Daoy (cell line): ENCODE measurements around the gene KIAA1958. TPM values are rescaled to one million over a fixed set of nuclear protein-coding genes. Genes with fewer than 3 reads are reported as not detected.
A peak's percentile ranks its signal among the peaks of the same experiment; 100 is the strongest.

Source experiments
- DNase-seq: peaks from one replicate; pipeline ENCODE4 v3.0.0-alpha.2; 2015; ENCODE audit warnings: low read depth
- total RNA-seq: library from RNA; depleted of rRNA; stranded (reverse); fragments of >200 nt; shearing (Covaris generic); gene quantifications from 2 replicates; pipeline ENCODE4 v1.2.3, GENCODE V29; 2014; rRNA removed

The KIAA1958 gene, protein sequence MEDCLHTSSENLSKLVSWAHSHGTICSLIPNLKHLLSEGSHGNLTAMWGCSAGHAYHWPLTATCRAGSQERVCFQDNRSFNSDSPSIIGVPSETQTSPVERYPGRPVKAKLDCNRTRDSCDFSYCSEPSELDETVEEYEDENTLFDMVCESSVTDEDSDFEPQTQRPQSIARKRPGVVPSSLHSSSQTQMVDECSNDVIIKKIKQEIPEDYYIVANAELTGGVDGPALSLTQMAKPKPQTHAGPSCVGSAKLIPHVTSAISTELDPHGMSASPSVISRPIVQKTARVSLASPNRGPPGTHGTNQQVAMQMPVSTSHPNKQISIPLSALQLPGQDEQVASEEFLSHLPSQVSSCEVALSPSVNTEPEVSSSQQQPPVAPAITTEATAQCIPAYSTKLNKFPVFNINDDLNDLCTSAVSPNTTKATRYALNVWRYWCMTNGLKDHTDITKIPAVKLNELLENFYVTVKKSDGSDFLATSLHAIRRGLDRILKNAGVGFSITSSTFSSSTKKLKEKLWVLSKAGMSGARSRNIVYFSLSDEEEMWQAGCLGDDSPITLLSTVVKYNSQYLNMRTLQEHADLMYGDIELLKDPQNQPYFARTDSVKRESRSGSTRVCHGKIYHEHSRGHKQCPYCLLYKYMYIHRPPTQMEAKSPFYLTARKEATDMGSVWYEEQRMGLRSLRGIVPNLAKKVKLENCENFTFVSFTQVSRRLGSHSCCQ
- 4.4 TPM in 2 replicates for total RNA-seq

DNA sequence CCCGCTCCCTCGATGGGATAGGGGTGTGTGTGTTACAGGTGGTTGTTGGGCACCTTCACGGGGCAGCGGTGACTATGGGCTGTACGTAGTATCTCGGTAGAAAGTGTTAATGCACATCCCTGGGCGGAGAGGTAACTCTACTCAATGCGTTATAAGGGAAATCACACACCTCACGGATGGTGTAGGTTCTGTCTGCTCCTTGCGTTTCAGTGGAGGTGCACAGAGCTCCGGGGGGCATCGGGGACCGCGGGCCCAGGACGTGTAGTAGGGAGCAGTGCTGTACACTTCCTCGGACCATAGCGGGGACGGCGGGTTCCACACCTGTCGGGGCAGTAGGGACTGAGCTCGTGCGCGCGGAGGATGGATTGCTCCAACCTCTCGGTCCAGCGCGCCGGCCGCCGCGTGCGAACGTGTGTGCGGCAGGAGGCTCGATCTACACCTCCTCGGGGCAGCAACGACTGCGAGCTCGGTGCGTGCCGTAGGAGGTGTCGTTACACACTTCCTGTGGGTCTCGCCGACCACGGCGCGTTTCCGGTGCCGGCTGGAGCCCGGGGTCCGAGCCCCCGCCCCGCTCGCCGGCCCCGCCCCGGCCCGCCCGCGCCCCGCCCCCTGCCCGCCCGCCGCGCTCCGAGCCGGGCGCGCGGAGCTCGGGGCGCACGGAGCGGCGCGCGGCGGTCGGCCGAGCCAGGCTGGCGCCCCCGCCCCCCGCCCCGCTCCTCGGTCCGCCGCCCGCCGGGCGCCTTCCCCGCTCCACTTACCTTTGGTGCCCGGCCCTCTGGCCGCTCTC lies at the start of gene KIAA1958:
Gene KIAA1958 (plus strand): TSS at position 607 of the 787 bp plus-strand sequence. CDS start 87,254 bp downstream, outside the sequence.
- peak; percentile 95 for DNase-seq

DNA sequence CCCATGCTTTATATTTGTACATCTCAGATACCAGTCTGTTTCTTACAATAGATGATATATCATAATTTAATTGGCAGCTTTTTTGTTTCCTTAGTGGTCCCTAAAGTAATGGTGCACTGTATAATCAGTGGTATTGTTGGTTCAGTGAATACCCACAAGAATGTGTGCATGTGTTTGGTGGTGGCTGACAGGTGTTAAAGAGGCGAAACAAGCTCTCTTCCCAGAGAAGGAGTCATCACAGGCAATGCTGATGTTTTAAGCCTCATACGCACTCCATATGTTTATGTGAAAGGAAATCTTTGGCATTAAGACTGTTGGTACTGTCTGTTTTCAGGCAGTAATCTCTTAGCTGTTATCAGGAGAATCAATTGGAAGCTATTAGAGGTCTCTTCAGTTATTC lies 49.2 kb upstream of the KIAA1958 start:
- DNase-seq, result no peak

DNA sequence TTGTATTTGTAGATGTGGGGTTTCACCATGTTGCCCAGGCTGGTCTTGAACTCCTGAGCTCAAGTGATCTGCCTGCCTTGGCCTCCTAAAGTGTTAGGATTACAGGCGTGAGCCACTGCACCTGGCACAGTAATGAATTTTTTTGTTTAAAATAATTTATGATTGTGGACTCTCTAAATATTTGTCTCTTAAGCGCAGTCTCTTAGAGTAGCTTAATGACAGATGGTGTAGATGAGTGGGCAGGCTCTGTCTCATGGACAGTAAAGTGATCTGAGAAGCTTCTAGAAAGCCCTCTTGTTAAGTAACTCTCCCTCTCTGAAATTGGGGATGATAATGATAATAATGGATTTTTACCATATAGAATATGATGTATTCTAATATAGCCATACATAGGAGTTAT lies 47.5 kb upstream of the KIAA1958 start:
- no peak for DNase-seq

DNA sequence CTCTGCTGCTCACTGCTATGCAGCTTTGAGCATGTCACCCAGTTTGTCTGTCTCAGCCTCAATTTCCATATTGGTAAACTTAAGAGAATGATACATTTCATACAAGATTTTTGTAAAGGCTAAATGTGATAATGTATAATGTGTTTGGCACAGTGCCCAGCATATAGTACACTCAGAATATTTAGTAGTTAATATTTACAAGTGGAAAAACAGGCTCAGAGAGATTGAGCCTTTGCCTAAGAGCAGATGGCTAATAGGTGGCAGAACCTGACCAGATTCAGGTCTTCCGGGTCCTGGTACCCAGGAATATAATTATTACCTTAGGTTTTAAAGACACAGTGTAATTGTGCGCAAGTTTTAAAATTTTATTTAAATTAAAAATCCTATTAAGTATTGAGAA lies 46.8 kb upstream of the KIAA1958 start:
- no peak for DNase-seq

DNA sequence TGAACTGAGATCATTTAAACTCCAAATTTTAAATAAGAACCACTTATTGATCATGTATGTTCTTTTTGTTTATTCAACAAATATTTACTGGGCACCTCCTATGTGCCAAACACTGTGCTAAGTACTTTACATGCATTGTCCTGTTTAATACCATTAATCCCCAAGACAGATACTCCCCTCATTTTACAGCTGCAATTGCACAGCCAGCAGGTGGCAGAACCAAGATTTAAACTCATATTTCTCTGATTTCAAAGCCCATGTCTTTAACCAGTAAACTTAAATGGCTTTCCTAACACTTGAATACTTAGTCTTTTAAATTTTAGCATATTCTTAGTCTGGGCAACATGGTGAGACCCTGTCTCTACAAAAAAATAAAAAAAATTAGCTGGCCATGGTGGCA lies 43.4 kb upstream of the KIAA1958 start:
- no peak for DNase-seq

DNA sequence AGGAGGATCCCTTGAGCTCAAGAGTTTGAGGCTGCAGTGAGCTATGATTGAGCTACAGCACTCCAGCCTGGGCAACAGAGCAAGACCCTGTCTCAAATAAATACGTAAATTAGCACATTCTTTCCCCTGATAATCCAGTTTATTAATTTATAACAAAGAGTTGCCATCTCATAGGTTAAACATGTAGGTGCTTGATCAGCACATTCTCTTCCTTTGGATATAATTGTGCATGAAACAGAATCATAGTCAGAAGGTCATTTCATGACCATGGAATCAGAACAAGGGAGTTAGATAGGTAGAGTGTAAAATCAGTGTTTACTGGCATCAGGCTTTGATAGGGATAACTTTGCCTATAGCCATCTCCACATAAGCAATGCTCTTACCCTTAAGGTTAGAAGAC lies 43.0 kb upstream of the KIAA1958 start:
- no peak for DNase-seq

DNA sequence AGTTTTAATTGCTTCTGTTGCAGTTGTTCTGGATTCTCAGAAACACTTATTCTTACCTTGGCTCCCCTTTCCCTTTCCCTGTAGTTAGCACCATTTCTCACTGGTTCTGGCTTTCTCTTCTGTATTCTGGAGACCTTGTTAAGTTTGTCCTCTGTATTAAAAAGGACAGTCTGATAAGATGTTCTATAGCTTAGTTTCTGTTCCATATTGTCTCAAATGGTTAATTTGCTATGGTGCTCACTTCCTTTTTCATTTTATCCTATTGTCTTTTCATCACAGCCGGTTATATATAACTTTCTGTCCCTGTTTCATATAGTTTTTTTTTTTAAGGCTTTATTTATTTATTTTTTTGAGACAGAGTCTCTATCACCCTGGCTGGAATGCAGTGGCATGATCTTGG lies 41.4 kb upstream of the KIAA1958 start:
- DNase-seq, result no peak

DNA sequence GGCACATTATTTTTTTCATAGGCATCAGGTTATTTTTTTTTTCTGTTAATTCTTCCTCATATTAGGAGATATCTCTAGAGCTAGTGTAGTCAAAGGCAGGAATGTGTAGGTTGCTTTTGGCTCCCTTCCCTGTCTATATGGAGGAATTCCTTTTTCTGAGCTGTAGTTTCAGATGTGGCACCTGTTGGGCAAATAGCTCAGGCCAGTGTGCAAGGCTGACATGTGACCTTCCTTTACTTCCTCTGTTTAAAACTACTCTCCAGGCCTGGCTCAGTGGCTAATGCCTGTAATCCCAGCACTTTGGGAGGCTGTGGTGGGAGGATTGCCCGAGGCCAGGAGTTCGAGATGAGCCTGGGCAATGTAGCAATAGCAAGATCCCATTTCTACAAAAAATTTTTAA lies 40.5 kb upstream of the KIAA1958 start:
- DNase-seq, result no peak

DNA sequence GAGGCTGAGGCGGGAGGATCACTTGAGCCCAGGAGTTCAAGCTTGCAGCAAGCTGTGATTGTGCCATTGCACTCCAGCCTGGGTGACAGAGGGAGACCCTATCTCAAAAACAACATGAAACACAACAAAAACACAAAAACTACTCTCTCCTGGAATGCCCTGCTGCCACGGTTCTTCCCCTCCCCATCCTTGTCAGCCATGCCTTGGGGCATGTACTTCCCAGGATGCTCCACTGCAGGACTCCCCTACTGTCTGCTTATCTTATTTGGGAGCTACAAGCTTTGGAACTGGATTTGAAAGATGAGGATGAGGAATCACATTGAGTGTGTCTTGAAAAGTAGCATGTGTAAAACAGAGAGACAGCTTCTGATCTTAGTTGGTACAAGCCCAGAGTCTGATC lies 40.1 kb upstream of the KIAA1958 start:
- DNase-seq, result no peak

DNA sequence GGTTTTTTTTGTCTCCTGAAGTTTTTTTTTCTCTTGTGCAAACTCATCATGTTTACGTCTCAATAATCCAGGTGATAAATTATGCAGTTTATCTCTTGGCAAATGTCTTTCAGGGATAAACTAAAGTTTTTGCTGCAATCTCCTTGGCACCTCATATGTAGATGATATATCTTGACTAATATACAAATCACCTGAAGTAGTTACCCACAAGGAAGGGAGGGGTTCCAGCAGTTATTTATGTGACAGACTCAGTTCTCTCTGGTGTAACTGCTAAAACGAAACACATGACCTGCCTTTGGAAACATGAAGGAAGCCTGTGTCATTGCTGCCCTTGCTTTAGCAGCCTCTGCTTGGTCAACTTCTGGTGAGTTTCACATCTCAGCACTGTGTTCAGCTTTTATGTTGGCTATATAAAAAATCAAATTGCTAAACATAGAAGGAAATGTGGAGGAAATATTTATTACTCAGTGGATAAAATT lies 39.3 kb upstream of the KIAA1958 start:
- no peak for DNase-seq

DNA sequence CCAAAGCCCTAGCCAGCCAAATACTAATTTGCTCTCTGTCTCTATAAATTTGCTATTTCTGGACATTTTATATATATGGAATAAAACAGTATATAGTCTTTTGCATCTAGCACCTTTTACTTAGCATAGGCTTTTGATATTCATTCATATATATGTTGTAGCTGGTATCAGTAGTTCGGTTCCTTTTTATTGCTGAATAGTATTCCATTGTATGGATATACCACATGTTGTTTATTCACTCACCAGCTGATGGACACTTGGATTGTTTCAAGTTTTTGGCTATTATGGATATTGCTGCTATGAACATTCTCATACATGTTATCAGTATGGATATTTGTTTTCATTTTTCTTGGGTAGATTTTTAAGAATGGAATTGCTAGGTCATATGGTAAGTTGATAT lies 23.8 kb upstream of the KIAA1958 start:
- DNase-seq, result no peak

DNA sequence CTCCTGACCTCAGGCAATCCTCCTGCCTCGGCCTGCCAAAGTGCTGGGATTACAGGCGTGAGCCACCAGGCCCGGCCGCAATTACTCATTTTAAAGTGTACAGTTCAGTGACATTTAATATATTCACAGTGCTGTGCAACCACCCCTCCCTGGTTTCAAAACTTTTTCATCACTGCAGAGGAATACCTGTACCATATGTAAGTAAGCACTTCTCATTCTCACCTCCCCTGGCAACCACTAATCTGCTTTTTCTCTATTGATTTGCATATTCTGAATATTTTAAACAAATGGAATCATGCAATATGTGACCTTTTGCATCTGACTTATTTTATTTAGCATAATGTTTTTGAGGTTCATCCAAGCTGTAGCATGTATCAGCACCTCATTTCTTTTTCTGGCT lies 21.3 kb upstream of the KIAA1958 start:
- DNase-seq, result no peak

DNA sequence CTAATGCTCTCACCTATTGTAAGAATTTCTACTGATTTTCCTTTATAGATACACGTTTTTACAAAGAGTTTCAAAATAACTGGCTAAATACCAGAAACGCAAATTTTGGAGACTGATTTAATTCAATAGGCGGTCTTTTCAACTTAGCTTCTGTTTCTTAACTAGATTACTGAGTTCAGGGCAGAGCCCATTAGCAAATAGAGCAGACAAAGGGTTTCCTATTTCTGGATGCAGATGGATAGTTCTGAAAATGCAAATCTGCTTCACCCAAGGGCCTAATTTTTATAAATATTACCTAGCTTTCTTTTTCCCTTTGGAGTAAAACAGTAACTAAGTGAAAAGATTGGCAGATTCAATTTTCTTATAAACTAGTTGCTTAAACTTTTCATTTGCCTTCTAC lies 13.6 kb upstream of the KIAA1958 start:
- DNase-seq, result no peak

DNA sequence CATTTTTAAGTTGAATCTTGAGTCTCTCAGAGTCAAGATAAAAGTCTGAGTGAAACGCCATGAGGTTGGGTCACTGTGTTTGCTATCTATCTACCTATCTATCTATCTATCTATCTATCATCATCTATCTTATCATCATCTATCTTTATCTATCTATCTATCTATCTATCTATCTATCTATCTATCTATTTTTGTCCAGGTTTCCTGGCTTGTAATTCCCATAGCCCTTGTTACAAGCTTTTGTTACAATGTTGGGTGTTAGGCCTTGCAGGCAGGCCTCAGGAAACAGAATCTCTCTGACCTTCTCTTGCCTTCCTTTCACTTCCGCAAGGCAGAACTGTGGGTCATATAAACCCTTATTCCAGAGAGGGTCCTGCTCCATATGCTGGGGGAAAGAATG lies 12.6 kb upstream of the KIAA1958 start:
- DNase-seq, result no peak

DNA sequence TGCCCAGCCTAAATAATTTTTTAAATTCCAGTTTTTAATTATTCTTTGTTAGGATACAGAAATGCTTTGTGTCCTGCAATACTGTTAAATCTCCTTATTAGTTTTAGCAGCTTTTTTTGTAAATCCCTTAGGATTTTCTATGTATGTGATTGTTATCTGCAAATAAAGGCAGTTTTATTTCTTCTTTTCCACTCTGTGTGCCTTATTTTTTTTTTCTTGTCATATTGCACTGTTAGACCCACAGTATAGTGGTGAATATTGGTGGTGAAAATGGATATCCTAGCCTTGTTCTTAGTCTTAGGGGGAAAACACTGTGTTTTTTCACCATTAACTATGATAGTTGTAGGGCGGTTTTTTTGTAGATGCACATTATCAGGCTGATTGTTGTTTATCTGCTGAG lies 11.3 kb upstream of the KIAA1958 start:
- DNase-seq, result no peak

DNA sequence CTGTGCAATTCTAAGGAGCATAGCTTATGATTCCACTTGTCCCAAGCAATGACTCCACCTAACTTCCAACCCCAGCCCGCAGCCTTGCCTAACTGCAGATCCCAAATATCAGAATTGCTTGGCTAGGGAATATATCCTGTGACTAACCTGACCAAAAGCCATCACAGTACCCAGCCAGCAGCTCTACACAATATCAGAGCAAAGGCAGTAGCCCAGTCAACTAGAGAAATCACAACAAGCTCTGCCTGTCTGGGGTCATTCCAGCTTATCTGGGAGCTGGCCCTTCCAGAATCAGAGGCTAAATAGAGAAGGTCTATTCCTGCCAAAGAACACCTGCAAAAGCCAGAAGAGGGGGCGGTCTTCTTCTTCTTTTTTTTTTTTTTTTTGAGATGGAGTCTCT lies 9.3 kb upstream of the KIAA1958 start:
- DNase-seq, result no peak

DNA sequence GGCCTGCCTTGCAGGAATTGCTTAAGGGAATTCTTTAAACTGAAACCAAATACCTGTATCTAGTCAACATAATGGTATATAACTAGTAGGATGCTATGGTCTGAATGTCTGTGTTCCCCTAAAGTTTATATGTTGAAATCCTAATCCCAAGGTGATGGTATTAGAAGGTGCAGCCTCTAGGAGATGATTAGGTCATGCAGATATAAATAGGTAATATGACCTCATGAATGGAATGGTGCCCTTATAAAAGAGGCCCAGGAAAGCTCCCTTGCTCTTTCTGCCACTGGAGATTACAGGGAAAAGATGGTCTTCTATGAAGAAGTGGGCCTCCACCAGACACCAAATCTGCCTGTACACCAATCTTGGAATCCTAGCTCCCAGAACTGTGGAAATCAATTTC lies 7.4 kb upstream of the KIAA1958 start:
- no peak for DNase-seq

DNA sequence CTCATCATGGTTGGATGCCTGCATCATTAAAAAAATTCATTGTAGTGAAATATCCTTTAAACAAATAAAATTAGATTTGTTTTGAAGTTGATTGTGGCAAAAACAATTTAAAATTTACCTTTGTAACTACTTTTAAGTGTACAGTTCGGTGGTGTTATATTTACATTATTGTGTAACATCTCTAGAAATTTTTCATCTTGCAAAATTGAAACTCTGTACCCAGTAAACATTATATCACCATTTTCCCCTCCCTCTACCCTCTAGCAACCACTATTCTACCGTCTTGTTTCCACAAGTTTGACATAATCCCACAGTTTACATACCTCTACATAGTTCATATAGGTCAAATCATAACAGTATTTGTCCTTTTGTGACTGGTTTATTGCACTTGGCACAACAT lies 2.0 kb upstream of the KIAA1958 start:
- no peak for DNase-seq

DNA sequence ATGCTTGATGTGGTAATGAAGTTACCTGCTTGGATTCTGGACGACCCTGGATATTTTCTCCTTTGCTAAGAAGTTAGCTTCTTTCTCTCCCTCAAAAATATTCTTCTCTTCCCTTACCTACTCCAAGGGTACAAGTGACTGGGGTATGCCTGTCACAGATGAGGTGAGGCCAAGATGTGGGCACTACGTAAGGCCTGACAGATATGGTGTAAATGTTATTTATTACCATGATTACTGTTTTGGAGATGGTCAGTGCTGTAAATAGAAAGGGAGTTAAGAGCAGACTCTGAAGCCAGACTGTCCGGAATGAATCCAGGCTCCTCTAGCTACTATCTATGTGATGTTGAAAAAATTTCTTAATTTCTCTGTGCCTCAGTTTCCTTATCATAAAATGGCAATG lies 1.1 kb upstream of the KIAA1958 start:
- DNase-seq, result no peak

DNA sequence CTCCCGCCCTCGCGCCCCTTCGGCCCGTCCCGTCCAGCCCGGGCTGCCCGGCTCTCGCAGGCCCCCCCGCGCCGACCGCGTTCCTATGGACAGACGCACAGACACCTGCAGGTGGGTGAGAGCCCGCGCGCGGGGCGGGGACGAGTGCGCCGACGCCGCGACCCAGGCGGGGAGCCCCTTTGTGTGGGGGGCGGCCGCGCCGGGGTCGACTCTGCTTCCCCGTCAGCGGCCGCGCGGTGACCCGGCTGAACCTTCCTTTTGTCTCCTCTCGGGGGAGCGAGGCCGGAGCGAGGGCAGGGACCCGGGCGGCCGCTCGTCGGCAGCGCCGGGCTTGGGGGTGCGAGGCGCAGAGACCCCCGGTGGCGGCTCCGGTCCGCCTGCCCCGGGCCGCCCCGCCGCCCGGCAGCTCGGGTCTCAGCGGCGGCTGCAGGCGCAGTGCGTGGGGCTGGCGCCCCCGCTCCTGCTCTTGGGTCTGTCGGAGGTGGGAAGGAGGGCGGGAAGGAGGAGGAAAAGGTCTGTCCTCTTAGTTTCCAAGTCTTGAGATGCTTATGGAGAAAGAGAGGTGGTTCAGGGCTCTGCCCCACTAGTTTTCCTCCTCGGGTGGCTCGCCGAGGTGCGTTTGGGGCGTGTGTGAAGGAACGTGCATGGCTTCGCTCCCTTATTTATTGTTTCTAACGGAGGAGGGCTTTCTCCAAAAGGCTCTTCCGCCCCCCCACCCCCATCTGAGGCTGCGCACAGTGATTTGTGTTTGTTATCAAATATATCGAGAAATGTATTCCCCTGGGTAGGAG lies 576 bp downstream of the KIAA1958 start:
- DNase-seq, result peak; percentile 72

DNA sequence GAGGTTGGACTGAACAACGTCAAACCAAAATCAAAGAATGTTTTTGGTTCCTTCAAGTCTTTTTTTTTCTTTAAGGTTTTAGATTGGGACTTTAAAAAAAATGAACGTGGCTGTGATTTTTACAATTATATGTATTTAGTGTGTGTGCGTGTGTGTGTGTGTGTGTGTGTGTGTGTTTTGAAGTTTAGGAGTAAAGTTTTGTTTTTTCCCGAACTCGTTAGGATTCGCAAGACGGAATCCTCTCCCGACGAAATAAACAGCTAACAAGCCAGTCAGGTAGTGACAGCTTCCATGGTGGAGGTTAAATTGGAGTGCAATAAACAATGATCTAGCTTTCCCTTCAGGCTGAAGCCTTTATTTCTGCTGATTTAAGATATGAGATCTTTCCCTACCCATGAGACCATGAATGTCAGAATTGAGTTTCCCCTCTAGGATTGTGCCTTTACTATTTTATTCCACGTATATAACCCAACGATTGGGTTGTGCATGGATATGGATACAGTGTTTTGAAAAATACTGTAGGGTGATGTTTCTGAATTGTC lies 1.2 kb downstream of the KIAA1958 start:
- DNase-seq, result peak; percentile 11
